Activated T-helper 1 cell treated with Interleukin-2 at 50 U/mL for 16 hours (primary cell): ENCODE data around the gene ZNF281.
"Not testable (repeated sequence)": the region's sequence is repeated elsewhere in the genome, so short reads cannot be mapped to it uniquely, and the experiment has no call there.

Experiments
- DNase-seq: peaks from one replicate; pipeline ENCODE4 v3.0.0-alpha.2; 2020; ENCODE audit warnings: low read depth

Gene ZNF281

GRCh38 chr1:200364091-200364759 lies 45.6 kb downstream of the ZNF281 start:
- DNase-seq, result no peak

- no peak for DNase-seq
These were observed 46.4 kb downstream of the ZNF281 start for GRCh38 chr1:200363264-200363933.

- DNase-seq, result no peak
These were observed 47.4 kb downstream of the ZNF281 start for GRCh38 chr1:200362421-200362820.

GRCh38 chr1:200359610-200360163 lies 50.1 kb downstream of the ZNF281 start:
- no peak for DNase-seq

- DNase-seq, result not testable (repeated sequence)
These were observed 51.9 kb downstream of the ZNF281 start for GRCh38 chr1:200357925-200358324.

- DNase-seq, result no peak
These were observed 54.0 kb downstream of the ZNF281 start for GRCh38 chr1:200355801-200356200.
